Adrenal gland (tissue), 12 donors: ENCODE data around the gene HAPSTR1. TPM values are rescaled to one million over a fixed set of nuclear protein-coding genes. Genes with fewer than 3 reads are reported as not detected.

Source experiments
- DNase-seq, 7 donors: peaks; one replicate each; pipeline ENCODE4 v3.0.0-alpha.2; 2019 to 2020
- H3K27ac ChIP-seq, 5 donors: fragments of 200-600 bp; sonication (generic) in 4 of 5; 1 replicate in 3 of 5; 2 replicates in 2 of 5; pipeline versions ENCODE4 v1.5.1 to v1.8.0; 2016 to 2020; ENCODE audit warnings: mild to moderate bottlenecking in 1 of 5
- H3K27me3 ChIP-seq: fragments of 200-600 bp; 2 replicates; pipeline ENCODE4 v1.8.0; 2021
- H3K36me3 ChIP-seq, 2 donors: fragments of 200-600 bp; replicated peaks in 1 of 2; 1 replicate in 1 of 2; 2 replicates in 1 of 2; pipeline versions ENCODE4 v1.5.1 to v1.8.0; 2018 to 2022
- H3K4me1 ChIP-seq, 2 donors: fragments of 200-600 bp; replicated peaks in 1 of 2; 1 replicate in 1 of 2; 2 replicates in 1 of 2; pipeline versions ENCODE4 v1.5.1 to v1.8.0; 2018 to 2021
- H3K4me3 ChIP-seq, 4 donors: fragments of 200-600 bp; sonication (generic) in 3 of 4; one replicate each; pipeline ENCODE4 v1.5.1; 2016 to 2018
- H3K9me3 ChIP-seq, 3 donors: fragments of 200-600 bp; sonication (generic) in 1 of 3; replicated peaks in 1 of 3; 1 replicate in 2 of 3; 2 replicates in 1 of 3; pipeline versions ENCODE4 v1.5.1 to v1.8.0; 2016 to 2021
- POLR2A ChIP-seq, 2 donors: fragments of 450-650 bp; IDR thresholded peaks; one replicate each; pipeline ENCODE4 v1.6.1; 2017; ENCODE audit warnings: antibody characterized with exemption in 2 of 2, mild to moderate bottlenecking in 2 of 2, moderate library complexity in 1 of 2
- WGBS, 4 donors: extraction: QIAGEN DNeasy Blood & Tissue Kit in 2 of 4; methylation state at CpG; one replicate each; pipeline versions ENCODE4 v1.1.5 to v1.1.7; 2013 to 2017; 5-methylcytosine and 5-hydroxymethylcytosine counted together
- intact Hi-C, 2 donors: fragments of 100-400 bp; cut with DNase I; formaldehyde crosslinking; loops; one replicate each; pipeline versions ENCODE4 v1.14.1 to v1.15.0; 2022 to 2023
- polyA plus RNA-seq, 3 donors: library from polyadenylated mRNA; stranded (reverse); fragments of 200-250 nt in 2 of 3; fragments of 350-450 nt in 1 of 3; fragmentation: Illumina TruSeq in 1 of 3; extraction: RNeasy Lipid Tissue Mini Kit (QIAGEN cat#74804) in 1 of 3; gene quantifications; one replicate each; pipeline ENCODE4 v1.2.3, GENCODE V29; 2013 to 2014
- total RNA-seq, 9 donors: library from RNA; depleted of rRNA in 4 of 9; stranded (reverse); fragments of >200 nt in 4 of 9; fragments of 120-200 nt in 1 of 9; fragmentation: NEBNext Ultra II Directional in 1 of 9; extraction: Animal tissue kit (Norgen Biotek cat#: 25700) in 1 of 9; gene quantifications; one replicate each; pipeline versions ENCODE4 v1.1.0 to v1.2.4, GENCODE V29; 2013 to 2023
- TF ChIP-seq, protein P1 (sequence below), 6 experiments: fragments of 450-650 bp in 4 of 6; fragments of 200-600 bp in 2 of 6; sonication (generic) in 1 of 6; IDR thresholded peaks; 1 replicate in 5 of 6; 2 replicates in 1 of 6; pipeline versions ENCODE4 v1.5.1 to v1.8.0; 2016 to 2021; ENCODE audit warnings: antibody characterized with exemption in 6 of 6, mild to moderate bottlenecking in 2 of 6, moderate library complexity in 1 of 6
- donor health status: healthy with polysubstance abuse.
- donor health status: Bipolar disorder and iron deficiency.
- donor health status: DM: yes; HTN: yes; CAD: no.
- donor health status: DM: no; HTN: no; CAD: no.
- donor health status: DM: no; HTN: no; CAD: no.
- donor health status: DM: yes; HTN: yes; CAD: no.

Gene HAPSTR1
- total and polyA plus RNA-seq, 12 donors: 5.8 to 93.2 (median 60.1) TPM

DNA sequence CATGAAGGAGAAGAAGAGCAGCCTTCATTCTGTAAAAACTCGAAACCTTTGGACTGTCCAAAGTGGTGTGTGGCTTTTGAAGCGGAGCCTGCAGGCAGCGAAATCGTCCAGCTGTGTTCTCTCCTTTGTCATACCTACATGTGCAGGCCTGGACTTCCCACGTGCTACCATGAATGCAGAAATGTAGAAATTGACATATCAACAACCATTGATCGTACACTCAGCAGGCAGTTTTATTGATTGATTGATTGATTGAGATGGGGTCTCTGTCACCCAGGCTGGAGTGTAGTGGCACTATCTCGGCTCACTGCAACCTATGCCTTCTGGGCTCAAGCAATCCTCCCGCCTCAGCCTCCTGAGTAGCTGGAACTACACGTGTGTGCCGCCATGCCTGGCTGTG is 2.6 kb upstream of the HAPSTR1 start:
- Histone ChIP-seq H3K36me3 (peaks cover 0 to 6% of the 10 kb centered on the region in 2 donors), H3K27ac (no peak overlapping the region), H3K4me1 (peaks cover 15 to 17% of the 10 kb centered on the region in 2 donors), H3K9me3 (no peaks in the 10 kb centered on the region), H3K4me3 (no peak overlapping the region), H3K27me3 (no peaks in the 10 kb centered on the region)
- WGBS, 4 donors: 84 to 92% (median 89%) methylated on average over 10 of the region's 10 CpGs
- intact Hi-C loops: no loop called here
- no peak for TF ChIP-seq POLR2A (IDR thresholded peaks at IDR 0.05)
- TF ChIP-seq, protein P1, sequence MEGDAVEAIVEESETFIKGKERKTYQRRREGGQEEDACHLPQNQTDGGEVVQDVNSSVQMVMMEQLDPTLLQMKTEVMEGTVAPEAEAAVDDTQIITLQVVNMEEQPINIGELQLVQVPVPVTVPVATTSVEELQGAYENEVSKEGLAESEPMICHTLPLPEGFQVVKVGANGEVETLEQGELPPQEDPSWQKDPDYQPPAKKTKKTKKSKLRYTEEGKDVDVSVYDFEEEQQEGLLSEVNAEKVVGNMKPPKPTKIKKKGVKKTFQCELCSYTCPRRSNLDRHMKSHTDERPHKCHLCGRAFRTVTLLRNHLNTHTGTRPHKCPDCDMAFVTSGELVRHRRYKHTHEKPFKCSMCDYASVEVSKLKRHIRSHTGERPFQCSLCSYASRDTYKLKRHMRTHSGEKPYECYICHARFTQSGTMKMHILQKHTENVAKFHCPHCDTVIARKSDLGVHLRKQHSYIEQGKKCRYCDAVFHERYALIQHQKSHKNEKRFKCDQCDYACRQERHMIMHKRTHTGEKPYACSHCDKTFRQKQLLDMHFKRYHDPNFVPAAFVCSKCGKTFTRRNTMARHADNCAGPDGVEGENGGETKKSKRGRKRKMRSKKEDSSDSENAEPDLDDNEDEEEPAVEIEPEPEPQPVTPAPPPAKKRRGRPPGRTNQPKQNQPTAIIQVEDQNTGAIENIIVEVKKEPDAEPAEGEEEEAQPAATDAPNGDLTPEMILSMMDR (IDR thresholded peaks at IDR 0.05): no peak
- DNase-seq: peak in 1 of 7 donors; percentile 47

DNA sequence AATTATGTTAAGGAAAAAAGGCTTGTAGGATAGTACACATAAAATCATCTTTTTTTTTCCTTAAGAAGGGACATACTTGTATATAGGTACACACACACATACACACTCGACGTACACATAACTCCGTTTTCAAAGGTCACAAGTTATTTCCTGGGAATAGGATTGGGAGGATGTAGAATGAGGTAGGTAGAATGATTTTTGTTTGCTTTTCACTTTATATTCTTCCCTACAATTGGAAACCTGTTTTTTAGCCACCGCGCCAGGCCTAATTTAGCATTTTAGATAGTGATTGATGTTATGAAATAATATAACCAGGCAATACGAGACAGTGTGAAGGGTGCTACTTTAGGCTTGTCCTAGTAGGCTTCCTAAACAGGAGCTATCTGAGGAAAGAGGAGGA is 1.8 kb upstream of the HAPSTR1 start:
- intact Hi-C loops: no loop called here
- H3K4me3 ChIP-seq: no peak overlapping the region
- H3K27ac ChIP-seq: peak overlapping the region in 3 of 5 donors; percentile 63 to 78 (median 76)

DNA sequence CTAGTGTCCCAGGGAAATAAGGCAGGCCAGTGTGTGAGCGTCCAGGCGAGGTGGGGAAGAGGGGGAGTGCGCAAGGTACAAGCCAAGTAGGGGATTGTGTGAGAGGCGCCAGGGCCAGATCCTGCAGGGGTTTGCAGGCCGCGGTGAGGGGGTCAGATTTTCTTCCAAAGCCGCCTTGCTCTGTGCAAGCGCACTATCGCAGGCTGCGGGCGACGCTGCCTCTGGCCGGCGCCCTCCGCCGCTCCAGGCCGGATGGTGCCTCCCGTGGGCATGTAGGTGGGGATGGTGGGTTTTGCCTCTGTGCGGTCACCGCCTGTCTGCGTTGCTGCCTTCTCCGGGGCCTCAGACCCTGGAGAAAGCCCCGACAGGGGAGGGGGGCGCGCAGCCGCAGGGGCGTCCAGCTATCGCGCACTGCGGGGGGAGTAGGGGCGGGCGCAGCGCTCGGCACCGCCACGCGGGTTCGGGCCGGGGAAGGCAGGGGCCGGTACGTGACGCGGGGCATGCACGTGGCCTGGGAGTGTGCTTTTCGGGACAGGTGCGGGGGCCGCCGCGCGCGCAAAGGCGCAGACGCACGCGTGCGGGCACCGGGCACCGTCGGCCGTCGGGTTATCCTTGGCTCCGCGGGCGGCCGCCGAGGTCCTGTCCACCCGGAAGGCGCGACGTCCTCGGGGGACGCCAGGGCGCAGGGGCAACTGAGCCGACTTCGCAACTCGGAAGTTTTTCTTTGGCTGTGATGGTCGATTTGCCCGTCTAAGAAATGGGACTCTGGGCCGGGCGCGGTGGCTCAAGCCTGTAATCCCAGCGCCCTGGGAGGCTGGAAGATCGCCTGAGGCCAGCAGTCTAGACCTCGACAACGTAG is 1.1 kb upstream of the HAPSTR1 start:
- intact Hi-C loops: no loop called here
- H3K9me3 ChIP-seq: no peaks in the 10 kb centered on the region
- peak in 6 of 7 donors; percentile 44 to 76 (median 52) for DNase-seq
- 6 to 14% (median 10%) methylated on average over 20 to 85 of the region's 85 CpGs for WGBS, 4 donors
- peak overlapping the region in 2 of 4 donors; percentile 38 to 54 for H3K4me3 ChIP-seq
- H3K27ac ChIP-seq: peak overlapping the region in 4 of 5 donors; percentile 0 to 78 (median 70)
- H3K4me1 ChIP-seq: peaks cover 18 to 32% of the 10 kb centered on the region in 2 donors
- no peaks in the 10 kb centered on the region for H3K27me3 ChIP-seq
- TF ChIP-seq, protein P1 (IDR thresholded peaks at IDR 0.05): no peak
- TF ChIP-seq POLR2A (IDR thresholded peaks at IDR 0.05): no peak
- H3K36me3 ChIP-seq: peaks cover 0 to 6% of the 10 kb centered on the region in 2 donors

More for the DNA sequence above, 1.8 kb upstream of the HAPSTR1 start:
- H3K9me3 ChIP-seq: no peaks in the 10 kb centered on the region
- H3K36me3 ChIP-seq: peaks cover 0 to 6% of the 10 kb centered on the region in 2 donors
- H3K4me1 ChIP-seq: peaks cover 17 to 25% of the 10 kb centered on the region in 2 donors
- H3K27me3 ChIP-seq: no peaks in the 10 kb centered on the region
- 81 to 90% (median 86%) methylated on average over 6 of the region's 6 CpGs for WGBS, 4 donors
- TF ChIP-seq, protein P1 (IDR thresholded peaks at IDR 0.05): no peak
- no peak for TF ChIP-seq POLR2A (IDR thresholded peaks at IDR 0.05)
- DNase-seq: peak in 1 of 7 donors; percentile 31

DNA sequence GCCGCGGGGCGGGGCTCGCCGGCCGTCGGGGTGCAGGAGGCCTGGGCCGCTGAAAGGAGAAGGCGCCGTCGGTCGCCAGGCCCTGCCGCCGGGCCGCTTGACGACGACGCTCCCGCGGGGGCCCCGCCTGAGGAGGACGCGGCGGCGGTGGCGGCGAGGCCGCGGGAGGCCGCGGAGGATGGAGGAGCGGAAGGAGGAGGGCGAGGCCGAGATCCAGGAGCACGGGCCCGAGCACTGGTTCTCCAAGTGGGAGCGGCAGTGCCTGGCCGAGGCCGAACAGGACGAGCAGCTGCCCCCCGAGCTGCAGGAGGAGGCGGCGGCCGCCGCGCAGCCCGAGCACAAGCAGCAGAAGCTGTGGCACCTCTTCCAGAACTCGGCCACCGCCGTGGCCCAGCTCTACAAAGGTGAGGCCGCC is 430 bp downstream of the HAPSTR1 start:
- DNase-seq: peak in 6 of 7 donors; percentile 43 to 66 (median 46)
- Histone ChIP-seq H3K27ac (peak overlapping the region; percentile 75 to 99 (median 98)), H3K9me3 (no peaks in the 10 kb centered on the region), H3K36me3 (peaks cover 0 to 16% of the 10 kb centered on the region in 2 donors), H3K4me1 (peaks cover 29 to 47% of the 10 kb centered on the region in 2 donors), H3K4me3 (peak overlapping the region; percentile 65 to 99 (median 80)), H3K27me3 (no peaks in the 10 kb centered on the region)
- intact Hi-C loops: no loop called here
- TF ChIP-seq POLR2A (IDR thresholded peaks at IDR 0.05): no peak
- TF ChIP-seq, protein P1 (IDR thresholded peaks at IDR 0.05): no peak
- WGBS, 4 donors: 0 to 1% (median 0%) methylated on average over 1 to 51 of the region's 51 CpGs; no CpG with 5 or more reads in 1 of the 4 donors
